Left ventricle myocardium inferior (tissue), 1 donor: ENCODE data around the gene FBXO47. TPM values are rescaled to one million over a fixed set of nuclear protein-coding genes. Genes with fewer than 3 reads are reported as not detected.

Source experiments
- DNase-seq: peaks from one replicate; pipeline ENCODE4 v3.0.0-alpha.2; 2020
- H3K27ac ChIP-seq: fragments of 200-600 bp; replicated peaks from 2 replicates; pipeline ENCODE4 v1.8.0; 2021
- H3K27me3 ChIP-seq: fragments of 200-600 bp; 2 replicates; pipeline ENCODE4 v1.8.0; 2021; ENCODE audit warnings: low read depth
- H3K36me3 ChIP-seq: fragments of 200-600 bp; 2 replicates; pipeline ENCODE4 v1.8.0; 2021
- H3K4me1 ChIP-seq: fragments of 200-600 bp; 2 replicates; pipeline ENCODE4 v1.8.0; 2021
- H3K4me3 ChIP-seq: fragments of 200-600 bp; 2 replicates; pipeline ENCODE4 v1.8.0; 2021; ENCODE audit warnings: mild to moderate bottlenecking, moderate library complexity
- H3K9me3 ChIP-seq: fragments of 200-600 bp; replicated peaks from 2 replicates; pipeline ENCODE4 v1.8.0; 2021
- CTCF ChIP-seq: fragments of 200-600 bp; IDR thresholded peaks from 2 replicates; pipeline ENCODE4 v1.8.0; 2021; ENCODE audit warnings: antibody characterized with exemption, mild to moderate bottlenecking, borderline replicate concordance
- intact Hi-C: fragments of 100-400 bp; cut with micrococcal nuclease; formaldehyde crosslinking; loops from one replicate; pipeline ENCODE4 v1.11.0; 2022
- total RNA-seq: library from RNA; stranded (reverse); fragmentation: NEBNext Ultra II Directional; extraction: Animal tissue kit (Norgen Biotek cat#: 25700); gene quantifications from one replicate; pipeline ENCODE4 v1.2.1, GENCODE V29; 2021
- donor health status: DM: no; HTN: yes; CAD: no; lungs with severe emphysema.

The FBXO47 gene
- total RNA-seq, 1 donor from 2014 or later = not detected

DNA sequence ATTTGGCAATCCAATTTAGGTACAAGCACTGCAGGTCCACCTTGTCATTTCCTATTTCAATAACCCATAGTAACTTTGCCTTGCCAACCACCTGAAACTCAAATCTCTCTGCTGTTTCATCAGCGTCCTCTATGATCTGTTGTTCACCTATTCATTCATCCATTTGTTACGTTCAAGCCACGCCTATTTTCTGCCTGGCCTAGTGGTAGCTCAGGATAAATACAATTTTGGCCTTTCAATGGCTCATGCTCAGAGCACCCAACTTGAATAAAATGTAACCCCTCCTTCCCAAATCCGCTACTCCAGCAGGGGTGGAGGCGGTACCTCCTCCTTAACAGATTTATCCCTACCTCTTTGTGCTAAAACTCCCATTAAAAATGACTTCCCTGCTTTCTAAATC, 3.6 kb upstream of the FBXO47 start:
- peaks cover 4% of the 10 kb centered on the region for H3K4me1 ChIP-seq
- no peak for TF ChIP-seq CTCF
- no peak overlapping the region for H3K27ac ChIP-seq
- peaks cover 4% of the 10 kb centered on the region for H3K27me3 ChIP-seq
- no peaks in the 10 kb centered on the region for H3K9me3 ChIP-seq
- no peak for DNase-seq
- no peaks in the 10 kb centered on the region for H3K36me3 ChIP-seq
- no peak overlapping the region for H3K4me3 ChIP-seq
- intact Hi-C loops = no loop called here

- intact Hi-C loops = no loop called here
- DNase-seq = no peak
- H3K4me1 ChIP-seq = peaks cover 4% of the 10 kb centered on the region
- H3K27me3 ChIP-seq = peaks cover under 1% of the 10 kb centered on the region
- no peak overlapping the region for H3K4me3 ChIP-seq
- H3K27ac ChIP-seq = no peak overlapping the region
- H3K36me3 ChIP-seq = no peaks in the 10 kb centered on the region
- H3K9me3 ChIP-seq = no peaks in the 10 kb centered on the region
- TF ChIP-seq CTCF = no peak
These were observed 2.9 kb upstream of the FBXO47 start for GRCh38 chr17:38970128-38970527.

- no peaks in the 10 kb centered on the region for H3K9me3 ChIP-seq
- no peaks in the 10 kb centered on the region for H3K36me3 ChIP-seq
- H3K4me3 ChIP-seq = no peak overlapping the region
- intact Hi-C loops = no loop called here
- no peak overlapping the region for H3K27ac ChIP-seq
- TF ChIP-seq CTCF = no peak
- no peaks in the 10 kb centered on the region for H3K27me3 ChIP-seq
- peaks cover 4% of the 10 kb centered on the region for H3K4me1 ChIP-seq
- DNase-seq = no peak
These were observed 2.1 kb upstream of the FBXO47 start for GRCh38 chr17:38969281-38969680.

DNA sequence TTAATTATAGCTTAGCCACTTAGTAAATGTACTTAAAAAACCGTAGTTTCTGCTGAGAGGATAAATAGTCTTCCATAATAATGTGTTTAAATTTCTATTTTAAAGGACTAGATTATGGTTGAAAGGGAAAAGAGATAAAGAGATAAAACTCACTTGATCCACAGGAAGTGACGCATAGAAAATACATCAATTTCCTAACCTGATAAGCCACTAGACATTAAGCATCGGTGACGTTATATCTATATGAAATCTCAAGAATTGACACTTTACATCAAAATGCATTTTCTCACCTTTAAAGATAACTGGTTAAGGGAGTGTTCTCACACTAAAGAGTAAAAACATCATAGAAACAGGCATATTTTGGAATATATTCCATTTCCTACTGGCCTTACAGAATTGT, 5.8 kb downstream of the FBXO47 start:
- intact Hi-C loops = no loop called here
- no peak for DNase-seq
- Histone ChIP-seq H3K4me3 (no peak overlapping the region), H3K36me3 (no peaks in the 10 kb centered on the region), H3K9me3 (no peaks in the 10 kb centered on the region), H3K27me3 (no peaks in the 10 kb centered on the region), H3K4me1 (no peaks in the 10 kb centered on the region), H3K27ac (no peak overlapping the region)
- no peak for TF ChIP-seq CTCF

DNA sequence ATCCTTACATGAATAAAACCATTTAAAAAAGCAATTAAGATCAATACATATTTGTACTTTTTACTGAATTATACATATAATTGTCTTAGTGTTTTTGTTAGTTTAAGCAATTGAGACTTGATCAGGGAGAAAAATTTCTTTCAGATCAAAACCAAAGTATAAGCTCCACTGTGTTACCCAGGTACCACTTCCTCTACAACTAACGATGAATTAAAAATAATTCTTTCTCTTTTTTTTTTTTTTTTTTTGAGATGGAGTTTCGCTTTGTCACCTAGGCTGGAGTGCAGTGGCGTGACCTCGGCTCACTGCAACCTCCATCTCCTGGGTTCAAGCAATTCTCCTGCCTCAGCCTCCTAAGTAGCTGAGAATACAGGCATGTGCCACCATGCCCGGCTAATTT, 6.8 kb downstream of the FBXO47 start:
- Histone ChIP-seq H3K27ac (no peak overlapping the region), H3K4me3 (no peak overlapping the region), H3K36me3 (no peaks in the 10 kb centered on the region), H3K27me3 (no peaks in the 10 kb centered on the region), H3K4me1 (no peaks in the 10 kb centered on the region), H3K9me3 (no peaks in the 10 kb centered on the region)
- intact Hi-C loops = no loop called here
- DNase-seq = no peak
- no peak for TF ChIP-seq CTCF

- H3K27ac ChIP-seq = no peak overlapping the region
- H3K9me3 ChIP-seq = no peaks in the 10 kb centered on the region
- no peak for DNase-seq
- H3K4me3 ChIP-seq = no peak overlapping the region
- no peak for TF ChIP-seq CTCF
- no peaks in the 10 kb centered on the region for H3K36me3 ChIP-seq
- intact Hi-C loops = no loop called here
- H3K27me3 ChIP-seq = no peaks in the 10 kb centered on the region
- H3K4me1 ChIP-seq = no peaks in the 10 kb centered on the region
These were observed 7.7 kb downstream of the FBXO47 start for GRCh38 chr17:38959508-38959907.
